Kidney epithelial cell (primary cell): ENCODE measurements around the gene SRSF12. TPM values are rescaled to one million over a fixed set of nuclear protein-coding genes. Genes with fewer than 3 reads are reported as not detected.
A peak's percentile ranks its signal among the peaks of the same experiment; 100 is the strongest.
"Not testable (repeated sequence)": the region's sequence is repeated elsewhere in the genome, so short reads cannot be mapped to it uniquely, and the experiment has no call there.

Experiments used
- DNase-seq: peaks from one replicate; pipeline ENCODE4 v3.0.0-alpha.2; 2010; ENCODE audit warnings: low read depth
- H3K27me3 ChIP-seq: 2 replicates; pipeline ENCODE4 v1.6.0; 2011; ENCODE audit warnings: low read length; ENCODE audit not compliant: control insufficient read depth, insufficient read depth
- H3K36me3 ChIP-seq: 2 replicates; pipeline ENCODE4 v1.5.1; 2011; ENCODE audit warnings: low read length; ENCODE audit not compliant: control insufficient read depth, insufficient read depth
- H3K4me3 ChIP-seq: 2 replicates; pipeline ENCODE4 v1.5.1; 2011; ENCODE audit warnings: low read depth, mild to moderate bottlenecking, control low read depth, low read length
- total RNA-seq: library from RNA; depleted of rRNA; stranded (reverse); fragments of >200 nt; gene quantifications from 2 replicates; pipeline ENCODE4 v1.2.3, GENCODE V29; 2015
- TF ChIP-seq, protein P1 (sequence below): IDR thresholded peaks from 2 replicates; pipeline ENCODE4 v1.5.1; 2011; ENCODE audit warnings: mild to moderate bottlenecking, moderate library complexity, low read length, control low read depth, inconsistent platforms; ENCODE audit not compliant: insufficient read depth, poor library complexity, severe bottlenecking

The SRSF12 gene
- total RNA-seq, 1 donor from 2014 or later = 10.1 TPM

DNA sequence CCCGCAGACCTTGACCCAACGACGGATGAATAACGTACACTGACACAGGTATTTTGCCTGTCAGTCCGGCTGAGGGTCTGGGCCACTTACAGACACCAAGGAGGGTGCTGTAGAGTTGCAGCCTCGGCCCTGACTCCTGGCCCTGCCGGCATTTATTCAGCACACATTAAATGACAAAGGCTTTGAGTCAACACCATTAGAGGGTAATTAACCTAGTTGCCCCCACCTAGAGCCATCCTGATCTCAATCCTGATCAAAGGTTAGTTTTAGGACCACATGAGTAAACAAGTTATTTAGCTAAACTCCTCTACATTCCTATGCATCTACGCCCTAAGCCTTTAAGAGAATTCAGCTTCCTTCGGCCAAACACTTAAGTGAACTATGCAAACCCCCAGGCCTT is 16.1 kb upstream of the SRSF12 start:
- Histone ChIP-seq H3K4me3 (no peak overlapping the region), H3K36me3 (no peaks in the 10 kb centered on the region), H3K27me3 (no peaks in the 10 kb centered on the region)
- TF ChIP-seq, protein P1, sequence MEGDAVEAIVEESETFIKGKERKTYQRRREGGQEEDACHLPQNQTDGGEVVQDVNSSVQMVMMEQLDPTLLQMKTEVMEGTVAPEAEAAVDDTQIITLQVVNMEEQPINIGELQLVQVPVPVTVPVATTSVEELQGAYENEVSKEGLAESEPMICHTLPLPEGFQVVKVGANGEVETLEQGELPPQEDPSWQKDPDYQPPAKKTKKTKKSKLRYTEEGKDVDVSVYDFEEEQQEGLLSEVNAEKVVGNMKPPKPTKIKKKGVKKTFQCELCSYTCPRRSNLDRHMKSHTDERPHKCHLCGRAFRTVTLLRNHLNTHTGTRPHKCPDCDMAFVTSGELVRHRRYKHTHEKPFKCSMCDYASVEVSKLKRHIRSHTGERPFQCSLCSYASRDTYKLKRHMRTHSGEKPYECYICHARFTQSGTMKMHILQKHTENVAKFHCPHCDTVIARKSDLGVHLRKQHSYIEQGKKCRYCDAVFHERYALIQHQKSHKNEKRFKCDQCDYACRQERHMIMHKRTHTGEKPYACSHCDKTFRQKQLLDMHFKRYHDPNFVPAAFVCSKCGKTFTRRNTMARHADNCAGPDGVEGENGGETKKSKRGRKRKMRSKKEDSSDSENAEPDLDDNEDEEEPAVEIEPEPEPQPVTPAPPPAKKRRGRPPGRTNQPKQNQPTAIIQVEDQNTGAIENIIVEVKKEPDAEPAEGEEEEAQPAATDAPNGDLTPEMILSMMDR = no peak
- no peak for DNase-seq

DNA sequence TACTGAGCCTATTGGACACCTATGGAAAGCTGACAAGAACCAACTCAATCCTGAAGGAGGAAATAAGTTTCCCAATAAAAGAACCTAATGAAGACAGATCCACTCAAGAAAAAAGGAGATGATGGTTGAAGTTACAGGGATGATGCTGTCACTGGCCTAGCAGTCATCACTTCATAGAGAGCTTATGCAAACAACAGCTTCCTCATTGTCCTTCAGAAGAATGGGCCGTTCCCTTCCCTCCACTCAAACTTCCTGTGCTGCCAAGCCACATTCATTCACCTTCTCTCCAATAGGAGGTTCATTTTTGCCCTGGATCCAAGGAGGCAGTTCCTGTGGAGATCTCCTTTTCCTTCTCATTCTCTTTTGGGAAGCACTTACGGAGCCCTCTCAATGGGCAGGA is 14.2 kb upstream of the SRSF12 start:
- H3K36me3 ChIP-seq = no peaks in the 10 kb centered on the region
- DNase-seq = no peak
- no peak overlapping the region for H3K4me3 ChIP-seq
- H3K27me3 ChIP-seq = no peaks in the 10 kb centered on the region
- TF ChIP-seq, protein P1 = no peak

DNA sequence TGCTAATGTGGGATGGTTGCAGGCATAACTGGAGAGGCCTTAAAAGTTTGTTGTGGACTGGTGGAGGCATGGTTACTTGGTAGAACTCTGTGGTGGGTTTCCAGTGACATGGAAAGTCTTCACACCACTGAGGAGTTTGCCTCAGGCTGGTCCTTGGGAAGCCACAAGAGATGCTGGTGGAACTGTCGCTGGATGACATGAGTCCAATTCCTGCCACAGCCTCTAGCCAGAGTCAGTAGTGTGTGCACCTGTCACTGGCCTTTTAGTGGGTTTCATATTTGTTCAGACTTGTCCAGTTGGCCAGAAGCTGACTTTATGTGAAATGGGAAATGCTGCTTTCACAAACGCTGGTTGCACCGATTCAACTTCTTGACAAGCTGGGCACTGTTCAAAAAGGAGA is 13.7 kb upstream of the SRSF12 start:
- TF ChIP-seq, protein P1 = no peak
- Histone ChIP-seq H3K4me3 (no peak overlapping the region), H3K27me3 (no peaks in the 10 kb centered on the region), H3K36me3 (no peaks in the 10 kb centered on the region)
- DNase-seq = no peak

DNA sequence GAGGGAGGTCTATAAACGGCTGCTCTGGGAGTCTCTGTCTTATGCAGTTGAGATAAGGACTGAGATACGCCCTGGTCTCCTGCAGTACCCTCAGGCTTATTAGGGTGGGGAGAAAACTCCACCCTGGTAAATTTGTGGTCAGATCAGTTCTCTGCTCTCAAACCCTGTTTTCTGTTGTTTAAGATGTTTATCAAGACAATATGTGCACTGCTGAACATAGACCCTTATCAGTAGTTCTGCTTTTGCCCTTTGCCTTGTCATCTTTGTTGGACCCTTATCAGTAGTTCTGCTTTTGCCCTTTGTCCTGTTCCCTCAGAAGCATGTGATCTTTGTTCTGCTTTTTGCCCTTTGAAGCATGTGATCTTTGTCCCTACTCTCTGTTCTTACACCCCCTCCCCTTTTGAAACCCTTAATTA is 10.4 kb upstream of the SRSF12 start:
- DNase-seq, H3K4me3 ChIP-seq, H3K36me3 ChIP-seq, H3K27me3 ChIP-seq: not testable (repeated sequence)

DNA sequence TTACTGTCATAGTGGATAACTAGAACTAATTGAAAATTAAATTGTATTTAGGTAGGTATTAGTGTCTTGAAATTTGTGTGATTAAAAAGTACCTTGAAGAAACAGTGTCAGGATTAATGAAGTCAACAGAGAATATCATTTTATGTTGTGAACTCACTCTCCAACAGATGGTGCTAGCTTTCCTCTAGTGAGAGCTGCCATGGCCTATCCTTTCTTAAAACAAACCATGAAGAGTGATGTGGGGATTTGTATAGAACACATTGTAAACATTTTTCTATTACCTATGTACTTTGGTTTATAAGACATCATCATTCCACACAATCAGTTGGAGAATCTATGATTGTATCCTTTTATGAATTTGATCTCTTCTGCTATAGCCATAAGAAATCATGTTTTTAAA is 4.8 kb upstream of the SRSF12 start:
- TF ChIP-seq, protein P1 = peak; percentile 71
- Histone ChIP-seq H3K4me3 (no peak overlapping the region), H3K27me3 (no peaks in the 10 kb centered on the region), H3K36me3 (no peaks in the 10 kb centered on the region)
- no peak for DNase-seq

DNA sequence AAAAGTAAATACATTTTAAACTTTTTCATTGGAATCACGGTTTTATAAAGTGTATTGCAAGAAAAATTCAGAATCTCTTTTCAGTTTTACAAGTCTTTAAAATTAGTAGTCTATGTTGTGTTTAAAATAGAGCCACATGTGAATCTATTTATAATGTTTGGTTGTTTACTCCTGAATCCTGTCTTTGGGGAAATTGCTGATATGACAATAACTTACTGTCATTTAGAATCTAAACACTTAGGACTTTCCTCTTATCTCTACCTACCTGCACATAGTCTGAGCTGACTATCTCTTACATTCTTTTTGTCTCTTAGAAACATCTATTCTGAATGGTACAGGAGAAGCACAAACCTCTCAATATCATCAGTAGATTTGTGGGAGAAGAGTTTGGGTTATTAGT is 4.1 kb upstream of the SRSF12 start:
- DNase-seq = no peak
- H3K36me3 ChIP-seq = no peaks in the 10 kb centered on the region
- no peak overlapping the region for H3K4me3 ChIP-seq
- TF ChIP-seq, protein P1 = no peak
- H3K27me3 ChIP-seq = no peaks in the 10 kb centered on the region
